ENCODE measurements around the gene MCC.

The MCC gene

GRCh38 chr5:113435575-113435974, 52.7 kb downstream of the MCC start:
- Histone ChIP-seq H3F3A (ENCODE audit: insufficient read depth, low read length) (no peaks in the 10 kb centered on the region), H3K9me2 (replicated peaks; ENCODE audit: insufficient read depth, low read length) (no peaks in the 10 kb centered on the region), H3K4me3 (ENCODE audit: low read length) (no peak overlapping the region), H3K4me2 (ENCODE audit: low read depth, low read length) (no peak overlapping the region), H3K4me1 (ENCODE audit: low read length) (no peaks in the 10 kb centered on the region), H4K20me1 (ENCODE audit: insufficient read depth, low read length) (no peaks in the 10 kb centered on the region), H3K9me3 (replicated peaks; ENCODE audit: insufficient read depth, low read length) (no peaks in the 10 kb centered on the region), H3K79me2 (ENCODE audit: low read length) (no peaks in the 10 kb centered on the region), H3K9ac (ENCODE audit: low read length) (no peak overlapping the region), H2AFZ (ENCODE audit: low read length) (no peak overlapping the region), H3K27me3 (replicated peaks; ENCODE audit: insufficient read depth, low read length) (no peaks in the 10 kb centered on the region), H3K36me3 (replicated peaks; ENCODE audit: insufficient read depth, low read length) (no peaks in the 10 kb centered on the region), H3K27ac (ENCODE audit: low read length) (no peak overlapping the region)
- DNase-seq = no peak
- no peak for TF ChIP-seq EZH2 (optimal IDR thresholded peaks at IDR 0.05; ENCODE audit: low read depth, low read length)
- TF ChIP-seq CTCF (IDR thresholded peaks at IDR 0.05; ENCODE audit: low read length) = no peak
- TF ChIP-seq EZH2phosphoT487 (IDR thresholded peaks at IDR 0.05; ENCODE audit: low read length) = no peak

GRCh38 chr5:113434889-113435288, 53.4 kb downstream of the MCC start, which contains the start of gene TSSK1B:
Gene TSSK1B (minus strand): TSS chr5:113434989. CDS start chr5:113434839, 150 bp downstream.
- TF ChIP-seq EZH2phosphoT487 (IDR thresholded peaks at IDR 0.05; ENCODE audit: low read length) (no peak), CTCF (IDR thresholded peaks at IDR 0.05; ENCODE audit: low read length) (no peak), EZH2 (optimal IDR thresholded peaks at IDR 0.05; ENCODE audit: low read depth, low read length) (no peak)
- H4K20me1 ChIP-seq (ENCODE audit: insufficient read depth, low read length) = no peaks in the 10 kb centered on the region
- no peaks in the 10 kb centered on the region for H3K4me1 ChIP-seq (ENCODE audit: low read length)
- no peak within 1 kb of the TSS for H3K9ac ChIP-seq (ENCODE audit: low read length)
- H3K4me3 ChIP-seq (ENCODE audit: low read length) = no peak within 1 kb of the TSS
- H3K79me2 ChIP-seq (ENCODE audit: low read length) = no peaks in the 10 kb centered on the region
- H2AFZ ChIP-seq (ENCODE audit: low read length) = no peak within 1 kb of the TSS
- H3K27ac ChIP-seq (ENCODE audit: low read length) = no peak within 1 kb of the TSS
- no peaks in the 10 kb centered on the region for H3F3A ChIP-seq (ENCODE audit: insufficient read depth, low read length)
- no peaks in the 10 kb centered on the region for H3K27me3 ChIP-seq (replicated peaks; ENCODE audit: insufficient read depth, low read length)
- no peaks in the 10 kb centered on the region for H3K9me3 ChIP-seq (replicated peaks; ENCODE audit: insufficient read depth, low read length)
- H3K36me3 ChIP-seq (replicated peaks; ENCODE audit: insufficient read depth, low read length) = no peaks in the 10 kb centered on the region
- no peak for DNase-seq
- H3K4me2 ChIP-seq (ENCODE audit: low read depth, low read length) = no peak within 1 kb of the TSS
- H3K9me2 ChIP-seq (replicated peaks; ENCODE audit: insufficient read depth, low read length) = no peaks in the 10 kb centered on the region

GRCh38 chr5:113433862-113434612, 54.2 kb downstream of the MCC start:
- Histone ChIP-seq H3K4me3 (ENCODE audit: low read length) (no peak overlapping the region), H2AFZ (ENCODE audit: low read length) (no peak overlapping the region), H3K4me1 (ENCODE audit: low read length) (no peaks in the 10 kb centered on the region), H3K4me2 (ENCODE audit: low read depth, low read length) (no peak overlapping the region), H3F3A (ENCODE audit: insufficient read depth, low read length) (no peaks in the 10 kb centered on the region), H3K27ac (ENCODE audit: low read length) (no peak overlapping the region), H3K9ac (ENCODE audit: low read length) (no peak overlapping the region), H3K36me3 (replicated peaks; ENCODE audit: insufficient read depth, low read length) (no peaks in the 10 kb centered on the region), H3K9me2 (replicated peaks; ENCODE audit: insufficient read depth, low read length) (no peaks in the 10 kb centered on the region), H3K79me2 (ENCODE audit: low read length) (no peaks in the 10 kb centered on the region), H3K27me3 (replicated peaks; ENCODE audit: insufficient read depth, low read length) (no peaks in the 10 kb centered on the region), H4K20me1 (ENCODE audit: insufficient read depth, low read length) (no peaks in the 10 kb centered on the region), H3K9me3 (replicated peaks; ENCODE audit: insufficient read depth, low read length) (no peaks in the 10 kb centered on the region)
- no peak for DNase-seq
- TF ChIP-seq EZH2phosphoT487 (IDR thresholded peaks at IDR 0.05; ENCODE audit: low read length) (no peak), EZH2 (optimal IDR thresholded peaks at IDR 0.05; ENCODE audit: low read depth, low read length) (no peak), CTCF (IDR thresholded peaks at IDR 0.05; ENCODE audit: low read length) (no peak)

Measured in MM.1S (cell line).